NB4 (cell line): Measurements from ENCODE around the gene C5orf63.

Experiments used
- CTCF ChIP-seq: IDR thresholded peaks from one replicate; pipeline ENCODE4 v1.5.1; 2012; ENCODE audit warnings: low read depth, low read length
- MYC ChIP-seq: IDR thresholded peaks from 2 replicates; pipeline ENCODE4 v1.6.1; 2011; ENCODE audit warnings: low read depth, low read length
- POLR2A ChIP-seq: IDR thresholded peaks from 2 replicates; pipeline ENCODE4 v1.6.1; 2011; ENCODE audit warnings: mild to moderate bottlenecking; ENCODE audit not compliant: insufficient read length; ENCODE audit errors: extremely low read depth
- TF ChIP-seq, protein P1 (sequence below): IDR thresholded peaks from 2 replicates; pipeline ENCODE4 v1.6.1; 2011; ENCODE audit warnings: low read depth, low read length

- TF ChIP-seq CTCF (no peak), POLR2A (no peak), MYC (no peak)
- TF ChIP-seq, protein P1, sequence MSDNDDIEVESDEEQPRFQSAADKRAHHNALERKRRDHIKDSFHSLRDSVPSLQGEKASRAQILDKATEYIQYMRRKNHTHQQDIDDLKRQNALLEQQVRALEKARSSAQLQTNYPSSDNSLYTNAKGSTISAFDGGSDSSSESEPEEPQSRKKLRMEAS = peak; percentile 50; the same call in 1 of the 2 replicates
Observed at GRCh38 chr5:127011961-127012644, 61.2 kb downstream of the C5orf63 start.
